Effector memory CD8-positive, alpha-beta T cell (primary cell): Measurements from ENCODE around the gene CIB2.

Experiments used
- ATAC-seq: fragments of 150-1000 bp; cut with Tn5 transposase; replicated peaks from 2 replicates; pipeline ENCODE4 v1.10.0; 2021; ENCODE audit warnings: mild to moderate bottlenecking, moderate library complexity
- DNase-seq, 3 experiments: peaks; one replicate each; pipeline ENCODE4 v3.0.0; 2021
- H3K27ac Mint-ChIP-seq, 2 donors: one replicate each; pipeline ENCODE4 v1.8.0; 2022; ENCODE audit warnings: mild to moderate bottlenecking in 2 of 2, mixed read lengths in 2 of 2, moderate library complexity in 2 of 2
- H3K27me3 Mint-ChIP-seq, 2 donors: one replicate each; pipeline ENCODE4 v1.8.0; 2022; ENCODE audit warnings: mixed read lengths in 2 of 2
- H3K36me3 Mint-ChIP-seq: one replicate; pipeline ENCODE4 v1.8.0; 2022; ENCODE audit warnings: mild to moderate bottlenecking, moderate library complexity, mixed read lengths; ENCODE audit not compliant: insufficient read depth
- H3K4me1 Mint-ChIP-seq, 2 donors: one replicate each; pipeline ENCODE4 v1.8.0; 2022; ENCODE audit warnings: low read depth in 2 of 2, mixed read lengths in 2 of 2
- H3K4me3 Mint-ChIP-seq, 2 donors: one replicate each; pipeline ENCODE4 v1.8.0; 2022; ENCODE audit warnings: mild to moderate bottlenecking in 2 of 2, mixed read lengths in 2 of 2, moderate library complexity in 2 of 2
- H3K9me3 Mint-ChIP-seq, 2 donors: one replicate each; pipeline ENCODE4 v1.8.0; 2022; ENCODE audit warnings: mixed read lengths in 2 of 2
- total RNA-seq, 9 experiments: gene quantifications; one replicate each; lab custom pipeline; 2026; lab: John Stamatoyannopoulos, UW

CIB2 gene
- 1.1 to 2.5 (median 2.2) reads per million in 9 experiments for total RNA-seq

DNA sequence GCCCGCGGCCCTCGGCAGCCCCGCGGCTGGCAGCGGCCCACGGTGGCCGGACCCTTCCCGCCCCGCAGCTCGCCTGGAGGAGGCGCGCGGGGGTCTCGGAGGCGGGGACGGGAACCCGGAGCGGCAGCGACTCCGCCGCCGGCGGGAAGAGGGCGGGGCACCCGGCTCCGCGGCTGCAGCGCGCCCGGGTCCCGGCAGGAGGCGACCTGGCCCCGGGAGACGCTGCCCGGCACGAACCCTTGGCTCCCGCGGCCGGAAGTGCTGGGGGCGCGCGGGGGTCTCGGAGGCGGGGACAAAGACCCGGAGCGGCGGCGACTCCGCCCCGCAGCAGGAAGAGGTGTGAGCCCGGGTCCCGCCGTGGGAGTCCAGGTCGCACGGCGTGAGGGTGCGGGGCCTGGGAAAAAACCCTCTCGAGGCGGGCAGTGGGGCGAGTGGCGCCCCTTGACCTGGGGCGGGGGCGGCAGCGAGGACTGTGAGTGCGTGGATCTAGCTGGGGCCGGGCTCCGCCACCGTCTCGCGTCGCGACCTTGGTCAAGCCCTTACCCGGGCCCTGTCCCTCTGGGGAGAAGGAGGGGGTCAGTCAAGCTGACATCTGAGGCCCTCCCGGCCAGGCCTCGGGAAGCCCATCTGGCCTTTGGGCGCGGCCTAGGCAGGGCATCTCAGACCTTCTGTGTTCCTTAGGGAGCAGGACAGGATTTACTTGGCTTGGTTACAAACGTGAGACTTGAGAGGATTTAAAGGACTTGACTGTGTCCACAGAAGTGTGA is at the start of gene CIB2:
Gene CIB2, minus strand, starts transcription at position 151 of the 767 bp plus-strand sequence. CDS start 230 bp downstream, outside the sequence.
- peak within 1 kb of the TSS; percentile 95 to 96 for H3K27ac Mint-ChIP-seq
- H3K36me3 Mint-ChIP-seq = peaks cover 7% of the 10 kb centered on the region
- peak; percentile 81 for ATAC-seq
- H3K4me3 Mint-ChIP-seq = peak within 1 kb of the TSS; percentile 87 to 98
- peak; percentile 73 to 79 (median 73) for DNase-seq
- peaks cover 15 to 24% of the 10 kb centered on the region in 2 donors for H3K4me1 Mint-ChIP-seq
- H3K9me3 Mint-ChIP-seq = no peaks in the 10 kb centered on the region
- H3K27me3 Mint-ChIP-seq = no peaks in the 10 kb centered on the region

DNA sequence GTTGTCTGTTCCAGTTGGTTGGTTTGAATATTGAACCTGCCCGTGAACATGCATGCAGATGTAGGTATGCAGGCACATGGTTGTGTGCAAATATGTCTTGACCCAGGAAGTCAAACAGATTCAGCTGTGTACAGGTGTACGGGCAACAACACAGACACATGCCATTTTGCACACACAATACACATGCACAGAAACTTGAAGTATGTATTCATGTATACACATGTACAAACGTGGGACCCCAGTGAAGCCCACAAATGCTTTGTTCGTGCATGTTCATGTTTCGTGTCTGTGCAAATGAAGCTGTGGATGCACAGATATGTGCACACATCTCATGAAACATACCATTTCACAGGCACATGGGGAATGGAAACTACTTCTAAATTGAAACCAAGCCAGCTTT is 48.7 kb upstream of the CIB2 start:
- peaks cover 2% of the 10 kb centered on the region for H3K36me3 Mint-ChIP-seq
- no peak overlapping the region for H3K27ac Mint-ChIP-seq
- no peak for DNase-seq
- no peaks in the 10 kb centered on the region for H3K9me3 Mint-ChIP-seq
- no peak overlapping the region for H3K4me3 Mint-ChIP-seq
- peaks cover 0 to 3% of the 10 kb centered on the region in 2 donors for H3K4me1 Mint-ChIP-seq
- ATAC-seq = no peak
- H3K27me3 Mint-ChIP-seq = peaks cover 0 to 13% of the 10 kb centered on the region in 2 donors

DNA sequence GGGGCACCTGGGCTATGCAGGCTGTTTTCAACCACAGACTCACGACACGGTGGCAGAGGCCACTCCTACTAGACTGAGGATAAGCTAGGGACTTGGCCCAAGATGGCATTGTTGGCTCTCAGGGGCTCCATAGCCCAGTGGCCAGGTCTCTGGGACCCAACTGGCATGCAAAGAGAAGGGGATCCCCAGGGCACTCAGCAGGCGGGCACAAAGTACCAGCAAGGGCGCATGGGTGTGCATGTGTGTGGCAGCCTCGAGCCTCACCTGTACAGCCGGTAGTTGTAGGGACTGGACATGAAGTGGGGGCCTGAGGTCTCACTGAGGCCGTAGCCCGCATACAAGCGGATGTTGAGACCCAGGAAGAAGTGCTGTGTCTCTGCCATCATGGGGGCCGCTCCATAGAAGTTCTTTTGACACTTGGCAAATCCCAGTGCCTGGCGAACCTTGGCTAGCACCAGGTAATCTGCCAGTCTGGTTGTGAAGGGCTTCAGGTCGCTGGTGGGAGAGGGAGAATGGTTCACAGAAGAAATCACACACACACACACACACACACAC is 48.1 kb upstream of the CIB2 start:
- DNase-seq (no peak), ATAC-seq (no peak)
- no peak overlapping the region for H3K4me3 Mint-ChIP-seq
- peaks cover 0 to 7% of the 10 kb centered on the region in 2 donors for H3K27me3 Mint-ChIP-seq
- H3K4me1 Mint-ChIP-seq = peaks cover 4 to 9% of the 10 kb centered on the region in 2 donors
- no peaks in the 10 kb centered on the region for H3K9me3 Mint-ChIP-seq
- peaks cover 2% of the 10 kb centered on the region for H3K36me3 Mint-ChIP-seq
- H3K27ac Mint-ChIP-seq = no peak overlapping the region

DNA sequence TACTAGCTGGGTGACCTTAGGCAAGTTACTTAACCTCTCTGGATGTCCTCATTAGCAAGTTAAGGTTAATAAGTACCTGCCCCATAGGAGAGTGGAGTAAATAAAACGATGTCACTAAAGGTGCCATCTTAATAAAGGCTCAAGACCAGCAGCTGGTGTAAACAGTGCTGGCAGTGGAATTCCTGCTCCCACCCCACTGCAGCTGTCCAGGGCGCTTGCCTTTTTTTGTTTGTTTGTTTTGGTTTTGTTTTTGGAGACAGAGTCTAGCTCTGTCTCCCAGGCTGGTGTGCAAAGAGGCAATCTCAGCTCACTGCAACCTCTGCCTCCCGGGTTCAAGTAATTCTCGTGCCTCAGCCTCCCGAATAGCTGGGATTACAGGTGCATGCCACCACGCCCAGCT is 46.8 kb upstream of the CIB2 start:
- Mint-ChIP-seq H3K4me1 (peaks cover 13 to 15% of the 10 kb centered on the region in 2 donors), H3K4me3 (no peak overlapping the region), H3K9me3 (no peaks in the 10 kb centered on the region), H3K27me3 (peaks cover 0 to 7% of the 10 kb centered on the region in 2 donors), H3K27ac (no peak overlapping the region), H3K36me3 (peaks cover 5% of the 10 kb centered on the region)
- no peak for ATAC-seq
- no peak for DNase-seq

DNA sequence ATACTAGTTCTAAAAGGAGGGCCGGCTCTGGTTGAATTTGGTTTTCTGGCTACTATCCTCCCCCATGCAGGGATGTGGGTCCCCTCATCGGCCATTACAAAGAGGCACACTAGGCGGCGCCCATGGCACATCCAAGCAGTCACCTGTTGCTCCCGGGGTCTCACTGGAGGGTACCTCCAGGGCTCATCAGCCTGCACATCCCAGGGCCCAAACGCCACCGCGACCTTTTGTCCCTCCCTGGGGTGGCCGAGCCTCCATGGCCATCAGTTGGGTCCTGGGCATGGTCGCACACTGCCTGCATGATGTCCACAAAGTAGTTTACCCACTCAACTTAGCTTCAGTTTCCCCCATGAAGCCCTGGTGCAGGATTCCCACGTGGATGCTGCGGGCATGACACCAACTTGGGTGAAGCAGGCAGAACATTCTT is 46.2 kb upstream of the CIB2 start:
- peak; percentile 31 for ATAC-seq
- H3K4me1 Mint-ChIP-seq = peaks cover 13 to 15% of the 10 kb centered on the region in 2 donors
- no peak overlapping the region for H3K27ac Mint-ChIP-seq
- DNase-seq = no peak
- H3K27me3 Mint-ChIP-seq = peaks cover 0 to under 1% of the 10 kb centered on the region in 2 donors
- no peaks in the 10 kb centered on the region for H3K9me3 Mint-ChIP-seq
- peaks cover 11% of the 10 kb centered on the region for H3K36me3 Mint-ChIP-seq
- H3K4me3 Mint-ChIP-seq = no peak overlapping the region

DNA sequence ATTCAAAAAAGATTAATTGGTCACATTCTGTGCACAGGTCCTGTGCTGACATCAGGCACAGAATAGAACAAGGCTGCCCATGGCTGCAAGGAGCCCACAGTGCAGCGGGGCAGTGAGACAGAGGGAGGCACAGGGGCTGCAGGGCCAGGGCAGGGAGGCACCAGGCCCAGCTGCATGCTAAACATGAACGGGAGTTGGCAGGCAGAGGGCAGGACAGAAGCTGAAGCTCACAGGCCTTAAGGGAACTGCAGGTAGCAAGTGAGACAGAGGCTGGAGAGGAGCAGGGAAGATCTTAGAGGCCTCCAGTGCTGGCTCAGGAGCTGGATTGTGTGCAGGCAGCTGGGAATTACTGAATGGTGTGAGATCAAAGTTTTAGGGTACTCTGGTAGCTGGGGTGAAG is 44.1 kb upstream of the CIB2 start:
- H3K9me3 Mint-ChIP-seq = no peaks in the 10 kb centered on the region
- no peak for ATAC-seq
- H3K27ac Mint-ChIP-seq = peak overlapping the region in 1 of 2 donors; percentile 2
- DNase-seq = no peak
- H3K4me1 Mint-ChIP-seq = peaks cover 13 to 15% of the 10 kb centered on the region in 2 donors
- H3K27me3 Mint-ChIP-seq = no peaks in the 10 kb centered on the region
- H3K36me3 Mint-ChIP-seq = peaks cover 21% of the 10 kb centered on the region
- no peak overlapping the region for H3K4me3 Mint-ChIP-seq

DNA sequence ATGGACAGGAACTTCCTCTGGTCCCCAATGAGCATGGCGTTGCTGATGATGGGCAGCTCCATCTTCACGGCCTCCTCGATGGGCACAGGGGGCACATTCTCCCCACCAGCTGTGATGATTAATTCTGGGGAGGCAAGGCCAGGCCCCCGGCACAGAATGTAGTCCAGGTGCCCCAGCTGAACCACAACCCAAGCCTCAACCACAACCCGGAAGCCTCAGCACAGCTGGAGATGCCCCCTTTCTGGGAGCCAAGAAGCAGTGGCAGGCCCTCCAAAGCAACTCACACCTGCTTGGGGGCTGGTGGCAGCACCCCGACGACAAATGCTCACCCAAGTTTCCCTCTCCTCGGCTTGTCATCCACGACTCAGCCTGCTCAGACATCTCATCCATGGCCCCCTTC is 43.2 kb upstream of the CIB2 start:
- H3K27ac Mint-ChIP-seq = no peak overlapping the region
- H3K27me3 Mint-ChIP-seq = no peaks in the 10 kb centered on the region
- no peaks in the 10 kb centered on the region for H3K9me3 Mint-ChIP-seq
- H3K36me3 Mint-ChIP-seq = peaks cover 30% of the 10 kb centered on the region
- ATAC-seq (peak; percentile 74), DNase-seq (no peak)
- H3K4me1 Mint-ChIP-seq = peaks cover 13 to 15% of the 10 kb centered on the region in 2 donors
- peak overlapping the region; percentile 2 to 26 for H3K4me3 Mint-ChIP-seq

DNA sequence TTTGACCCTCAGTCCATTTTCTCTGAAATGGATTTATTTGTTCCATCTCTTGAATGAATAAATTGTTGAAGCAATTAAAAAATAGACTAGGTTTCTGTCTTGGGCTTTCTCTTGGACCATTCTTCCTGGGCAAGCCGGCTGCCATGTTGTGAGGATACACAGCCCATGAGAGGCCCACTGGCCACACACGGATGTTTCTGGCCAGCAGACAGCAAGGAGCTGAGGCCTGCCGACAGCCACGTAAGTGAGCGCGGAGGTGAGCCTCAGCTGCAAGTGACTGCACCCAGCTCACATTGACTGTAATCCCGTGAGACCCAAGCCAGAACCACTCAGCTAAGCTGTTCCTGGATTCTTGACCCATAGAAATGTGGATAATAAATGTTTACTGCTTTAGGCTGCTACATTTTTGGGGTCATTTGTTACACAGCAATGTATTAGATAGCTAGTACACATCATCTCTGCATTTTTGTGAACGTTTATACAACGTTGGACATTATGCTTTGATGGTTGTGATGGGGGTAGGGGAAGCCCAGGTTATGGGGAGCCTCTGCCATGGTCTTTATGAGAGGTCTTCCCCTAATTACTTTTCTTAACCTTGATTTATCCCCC is 40.7 kb upstream of the CIB2 start:
- ATAC-seq (no peak), DNase-seq (no peak)
- no peak overlapping the region for H3K27ac Mint-ChIP-seq
- peaks cover 48% of the 10 kb centered on the region for H3K36me3 Mint-ChIP-seq
- peaks cover 16 to 23% of the 10 kb centered on the region in 2 donors for H3K4me1 Mint-ChIP-seq
- no peaks in the 10 kb centered on the region for H3K27me3 Mint-ChIP-seq
- no peaks in the 10 kb centered on the region for H3K9me3 Mint-ChIP-seq
- H3K4me3 Mint-ChIP-seq = no peak overlapping the region

DNA sequence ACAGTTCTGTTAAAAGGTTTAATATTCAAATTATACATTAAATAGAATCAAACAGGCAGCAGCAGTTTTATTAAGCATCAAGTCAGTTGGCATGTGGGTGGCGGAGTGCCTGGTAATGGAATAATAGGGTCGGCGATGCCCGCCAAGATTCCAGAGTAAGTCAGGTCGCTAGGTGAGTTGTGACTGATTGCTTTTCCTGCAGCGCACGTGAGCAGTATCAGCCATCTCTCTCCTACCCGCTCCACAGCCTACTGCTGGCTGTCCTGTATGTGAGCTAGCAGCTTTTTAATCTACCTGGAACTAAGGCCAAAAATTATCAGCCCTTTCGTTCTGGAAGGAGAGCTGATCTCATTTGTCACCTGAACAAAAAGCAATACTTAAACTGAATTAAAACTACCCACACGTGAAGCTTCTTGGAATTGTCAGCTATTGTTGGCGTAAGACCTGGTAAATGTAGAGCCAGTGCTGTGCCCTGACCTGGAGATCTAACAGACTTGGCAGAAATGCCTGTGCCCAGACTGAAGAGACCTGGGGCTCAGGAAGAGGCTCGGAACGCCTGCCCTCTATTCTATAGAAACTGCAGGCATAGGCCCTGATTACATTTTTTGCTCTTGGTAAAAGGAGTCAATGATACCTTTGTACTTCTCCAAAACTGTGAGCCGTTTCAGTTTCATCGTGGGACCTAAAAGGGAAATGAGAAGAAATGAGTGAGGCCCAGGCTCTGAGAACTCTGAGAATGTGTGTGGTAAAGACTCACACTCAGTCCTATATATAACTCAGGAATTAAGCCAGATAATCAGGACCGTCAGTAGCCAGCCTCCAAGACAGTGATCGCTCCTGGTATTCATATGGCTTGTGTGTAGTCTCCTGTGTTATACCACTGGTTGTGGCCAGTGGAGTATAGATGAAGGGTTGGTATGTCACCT is 39.9 kb upstream of the CIB2 start:
- Mint-ChIP-seq H3K36me3 (peaks cover 53% of the 10 kb centered on the region), H3K9me3 (no peaks in the 10 kb centered on the region), H3K27ac (no peak overlapping the region), H3K4me3 (no peak overlapping the region), H3K27me3 (no peaks in the 10 kb centered on the region), H3K4me1 (peaks cover 16 to 23% of the 10 kb centered on the region in 2 donors)
- no peak for DNase-seq
- ATAC-seq = peak; percentile 18

DNA sequence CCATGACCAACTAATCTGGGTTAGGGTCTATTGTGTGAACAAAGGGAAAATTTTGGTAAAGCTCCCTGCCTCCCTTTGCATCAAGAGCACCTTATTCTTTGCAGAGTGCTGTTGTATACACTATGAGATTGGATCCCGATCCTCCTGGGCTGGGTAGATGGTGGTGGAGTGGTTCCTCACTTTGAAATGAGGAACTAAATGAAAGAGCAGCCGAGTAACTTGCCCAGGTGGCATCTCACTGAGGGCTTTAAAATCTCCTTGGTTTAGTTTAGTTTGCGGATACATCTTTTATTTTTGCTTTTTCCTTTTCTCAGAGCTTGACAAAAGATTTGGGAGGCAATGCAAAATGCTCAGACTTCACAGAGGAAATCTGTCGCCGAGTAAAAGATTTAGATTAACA is 37.4 kb upstream of the CIB2 start:
- ATAC-seq (no peak), DNase-seq (no peak)
- Mint-ChIP-seq H3K4me1 (peaks cover 6 to 10% of the 10 kb centered on the region in 2 donors), H3K9me3 (no peaks in the 10 kb centered on the region), H3K36me3 (peaks cover 70% of the 10 kb centered on the region), H3K27me3 (no peaks in the 10 kb centered on the region), H3K27ac (no peak overlapping the region), H3K4me3 (no peak overlapping the region)

DNA sequence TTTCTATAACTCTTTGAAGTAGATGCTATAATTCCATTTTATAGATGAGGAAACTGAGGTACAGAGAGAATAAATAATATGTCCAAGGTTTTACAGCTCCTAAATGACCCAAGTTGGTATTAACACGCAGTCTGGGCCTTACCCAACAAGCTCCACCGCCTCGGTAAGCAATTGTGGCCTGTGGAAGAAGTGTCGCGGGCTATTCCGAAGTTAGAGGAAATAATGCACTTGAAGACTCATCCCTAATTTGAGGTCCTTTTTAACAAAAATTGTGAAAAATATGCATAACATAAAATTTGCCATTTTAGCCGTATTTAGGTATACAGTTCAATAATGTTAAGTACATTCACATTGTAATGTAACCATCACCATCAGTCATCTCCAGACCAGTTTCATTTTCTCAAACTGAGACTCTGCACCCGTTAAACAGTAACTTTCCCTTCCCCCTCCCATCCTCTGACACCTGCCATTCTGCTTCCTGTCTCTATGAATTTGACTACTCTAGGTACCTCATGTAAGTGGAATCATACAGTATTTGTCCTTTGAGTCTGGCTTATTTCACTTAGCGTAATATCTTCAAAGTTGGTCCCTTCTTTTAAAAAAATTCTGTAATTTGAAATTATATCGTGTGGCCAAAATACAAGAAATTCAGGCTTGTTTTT is 36.1 kb upstream of the CIB2 start:
- Mint-ChIP-seq H3K27me3 (no peaks in the 10 kb centered on the region), H3K4me3 (peak overlapping the region in 1 of 2 donors; percentile 55), H3K27ac (peak overlapping the region; percentile 47 to 57), H3K4me1 (peaks cover 3 to 7% of the 10 kb centered on the region in 2 donors), H3K36me3 (peaks cover 70% of the 10 kb centered on the region), H3K9me3 (no peaks in the 10 kb centered on the region)
- ATAC-seq (peak; percentile 78), DNase-seq (no peak)

DNA sequence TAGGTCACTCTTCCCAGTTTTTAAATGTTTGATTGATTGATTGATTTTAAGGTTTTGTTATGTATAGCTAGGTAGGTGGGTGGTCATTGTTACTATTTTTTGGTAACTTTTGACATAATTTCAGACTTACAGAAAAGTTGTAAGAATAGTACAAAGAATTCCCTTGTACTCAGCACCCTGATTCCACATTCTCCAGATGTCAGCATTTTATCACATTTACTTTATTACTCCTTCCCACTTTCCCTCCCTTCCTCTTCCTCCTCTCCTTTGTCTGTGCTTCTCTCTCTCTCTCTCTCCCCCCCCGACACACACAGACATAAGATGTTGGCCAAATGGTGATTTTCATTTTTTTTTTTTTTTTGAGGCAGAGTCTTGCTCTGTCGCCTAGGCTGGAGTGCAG is 32.8 kb upstream of the CIB2 start:
- H3K27me3 Mint-ChIP-seq = no peaks in the 10 kb centered on the region
- no peaks in the 10 kb centered on the region for H3K9me3 Mint-ChIP-seq
- peaks cover 3 to 7% of the 10 kb centered on the region in 2 donors for H3K4me1 Mint-ChIP-seq
- no peak overlapping the region for H3K27ac Mint-ChIP-seq
- H3K36me3 Mint-ChIP-seq = peaks cover 74% of the 10 kb centered on the region
- ATAC-seq (no peak), DNase-seq (no peak)
- H3K4me3 Mint-ChIP-seq = no peak overlapping the region
